ENCODE measurements around the gene IRGQ.
A peak's percentile ranks its signal among the peaks of the same experiment; 100 is the strongest.
"Not testable (repeated sequence)": the region's sequence is repeated elsewhere in the genome, so short reads cannot be mapped to it uniquely, and the experiment has no call there.

IRGQ gene

DNA sequence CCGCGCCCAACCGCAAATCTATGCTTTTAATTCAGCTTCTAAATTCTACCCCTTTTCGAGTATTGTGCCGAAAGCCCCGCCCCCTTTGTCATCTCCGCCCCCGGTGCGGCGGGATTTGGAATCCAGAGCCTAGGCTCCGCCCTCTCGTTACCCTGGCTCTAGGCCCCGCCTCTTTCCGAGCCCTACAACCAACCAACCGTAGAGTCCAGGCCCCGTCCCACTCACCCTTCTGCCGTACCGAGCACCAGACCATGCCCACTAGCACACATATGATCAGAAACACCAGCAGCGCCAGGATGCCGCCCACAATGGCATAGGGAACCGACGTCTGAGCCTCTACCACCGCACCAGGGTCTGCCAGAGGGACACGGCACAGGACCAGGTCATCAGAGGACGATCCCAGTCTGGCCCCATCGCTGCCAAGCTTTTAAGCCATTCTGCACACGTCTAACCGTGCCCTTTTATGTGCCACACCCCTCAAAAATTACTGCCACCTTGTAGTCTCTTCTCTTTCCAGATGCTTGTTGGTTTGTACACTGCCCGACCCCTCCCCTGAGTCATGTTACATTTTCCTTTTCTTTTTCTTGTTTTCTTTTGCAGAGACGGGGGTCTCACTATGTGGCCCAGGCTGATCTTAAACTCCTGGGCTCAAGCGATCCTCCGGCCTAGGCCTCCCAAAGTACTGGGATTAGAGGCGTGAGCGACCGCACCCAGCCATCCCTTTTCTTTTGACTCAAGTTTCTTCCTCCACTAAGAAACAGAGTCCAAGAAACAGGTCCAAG lies 28.1 kb upstream of the IRGQ start:
- DNase-seq, result peak in 1 of 2 donors; percentile 21

DNA sequence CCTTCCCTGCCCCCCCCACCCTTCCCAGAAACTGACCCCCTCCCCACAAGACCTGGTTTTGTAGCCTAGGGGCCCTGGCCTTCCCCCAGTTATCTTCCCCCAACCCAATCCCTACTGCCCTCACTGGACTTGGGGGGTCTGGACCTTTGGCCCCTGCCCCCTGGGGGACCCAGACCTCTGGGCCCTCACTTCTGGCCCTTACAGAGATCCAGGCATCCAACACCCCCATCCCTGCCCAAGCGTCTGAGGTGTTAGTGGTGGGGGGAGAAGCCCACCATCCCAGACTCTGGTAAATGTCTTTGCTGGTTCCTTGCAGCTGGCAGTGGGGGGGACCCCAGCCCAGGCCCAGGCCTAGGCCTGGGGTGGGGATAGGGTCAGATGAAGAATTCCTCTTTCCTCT lies 27.0 kb upstream of the IRGQ start:
- no peak for DNase-seq

GRCh38 chr19:43622070-43622469 lies 26.1 kb upstream of the IRGQ start:
- DNase-seq, result no peak

GRCh38 chr19:43620061-43621001 lies 24.4 kb upstream of the IRGQ start:
- DNase-seq, result peak in 1 of 2 donors; percentile 88

DNA sequence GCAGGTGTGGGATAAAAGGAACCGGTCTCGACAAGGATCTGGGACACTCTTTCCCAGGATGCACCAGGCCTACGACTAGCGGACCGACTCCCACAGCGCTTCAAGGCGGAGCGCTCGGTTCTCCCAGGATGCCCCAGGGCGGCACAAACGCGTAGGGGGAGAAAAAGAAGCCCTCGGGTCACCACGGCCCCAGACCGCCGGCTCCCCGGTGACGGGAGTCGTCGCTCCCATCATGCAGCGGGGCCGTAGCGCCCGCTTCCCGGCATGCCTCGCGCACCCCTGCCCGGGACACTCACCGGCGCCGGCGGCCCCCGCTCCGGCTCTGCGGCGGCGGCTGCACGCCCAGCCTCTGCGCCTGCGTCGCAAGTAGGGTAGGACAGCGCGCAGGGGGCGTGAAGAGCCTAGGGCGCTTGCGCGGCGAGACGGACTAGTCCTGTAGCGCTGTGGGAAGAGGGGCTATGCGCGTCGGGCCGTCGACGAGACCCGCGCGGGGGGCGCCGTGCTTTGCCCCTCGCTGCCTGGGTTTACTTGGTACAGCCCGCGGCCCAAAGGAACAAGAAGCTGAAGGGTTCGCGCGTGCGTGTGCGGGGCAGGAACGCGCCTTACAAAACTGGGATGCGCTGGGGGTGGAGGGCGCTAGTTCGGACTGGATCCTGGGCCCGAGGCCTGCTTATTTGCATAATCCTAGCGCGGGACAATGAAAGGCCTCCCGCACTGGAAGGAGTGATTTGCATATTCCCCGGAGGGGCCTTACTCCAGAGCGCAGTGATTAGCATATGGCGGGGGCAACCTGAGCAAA lies 23.5 kb upstream of the IRGQ start, which contains the start of gene ZNF428:
TSS of gene ZNF428 (minus strand) at position 368 of the 799 bp plus-strand sequence. CDS start 5,325 bp downstream, outside the sequence.
- peak; percentile 89 to 92 for DNase-seq

GRCh38 chr19:43618921-43619261 lies 23.0 kb upstream of the IRGQ start:
- peak; percentile 18 to 44 for DNase-seq

DNA sequence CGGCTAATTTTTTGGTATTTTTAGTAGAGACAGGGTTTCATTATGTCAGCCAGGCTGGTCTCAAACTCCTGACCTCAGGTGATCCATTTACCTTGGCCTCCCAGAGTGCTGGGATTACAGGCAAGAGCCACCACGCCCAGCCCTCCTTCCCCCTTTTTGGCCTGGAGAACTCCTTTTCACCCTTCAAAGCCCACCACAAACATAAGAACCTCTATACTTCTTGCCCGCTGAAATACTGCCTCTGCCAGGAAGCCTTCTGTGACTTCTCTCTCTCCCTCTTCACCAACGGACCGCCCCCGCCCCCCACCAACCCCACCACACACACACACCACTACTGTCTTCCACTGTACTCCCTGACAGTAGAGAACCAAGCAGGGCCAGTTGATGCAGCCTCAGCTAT lies 21.0 kb upstream of the IRGQ start:
- no peak for DNase-seq

DNA sequence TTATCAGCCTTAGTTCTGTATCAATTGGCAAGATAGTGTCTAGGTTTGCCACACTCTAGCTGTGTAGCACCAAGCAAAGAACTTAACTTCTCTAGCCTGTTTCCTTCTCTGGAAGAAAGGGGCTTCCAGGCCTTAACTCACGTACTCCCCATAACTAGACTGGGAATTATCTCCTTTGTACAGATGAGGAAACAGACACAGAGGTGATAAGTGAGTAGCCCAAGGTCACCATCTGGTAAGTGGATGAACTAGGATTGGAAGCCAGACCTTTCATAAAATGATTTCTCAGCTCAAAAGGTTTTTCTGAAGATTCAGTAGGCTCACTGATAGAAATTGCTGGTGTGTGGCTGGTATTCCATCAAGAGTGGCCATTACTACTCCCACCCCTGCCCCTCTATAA lies 20.4 kb upstream of the IRGQ start:
- no peak for DNase-seq

GRCh38 chr19:43612374-43612773 lies 16.4 kb upstream of the IRGQ start:
- no peak for DNase-seq

- DNase-seq, result no peak
Measured at GRCh38 chr19:43611788-43612187, 15.9 kb upstream of the IRGQ start, which contains the start of gene SRRM5. Gene SRRM5, plus strand, starts transcription at chr19:43612088. Its CDS starts 34 bp downstream, at chr19:43612122.

DNA sequence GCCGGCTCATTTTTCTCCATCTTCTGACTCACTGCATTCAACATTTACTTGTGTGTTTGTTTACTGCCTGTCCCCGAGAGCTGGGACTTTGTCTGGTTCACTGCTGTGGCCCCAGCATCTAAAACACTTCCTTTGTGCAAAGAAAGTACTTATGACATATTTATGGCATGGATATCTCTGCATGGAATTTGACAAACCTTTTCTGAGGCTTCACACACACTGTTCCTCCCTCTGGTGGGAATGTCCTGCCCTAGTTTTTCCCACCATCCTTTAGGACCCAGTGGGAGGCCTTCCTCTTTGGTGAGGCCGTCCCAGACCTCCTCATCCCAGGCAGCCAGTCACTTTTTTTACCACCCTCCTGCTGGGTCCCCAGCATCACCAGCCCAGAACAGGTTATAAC lies 14.6 kb upstream of the IRGQ start:
- DNase-seq, result no peak

DNA sequence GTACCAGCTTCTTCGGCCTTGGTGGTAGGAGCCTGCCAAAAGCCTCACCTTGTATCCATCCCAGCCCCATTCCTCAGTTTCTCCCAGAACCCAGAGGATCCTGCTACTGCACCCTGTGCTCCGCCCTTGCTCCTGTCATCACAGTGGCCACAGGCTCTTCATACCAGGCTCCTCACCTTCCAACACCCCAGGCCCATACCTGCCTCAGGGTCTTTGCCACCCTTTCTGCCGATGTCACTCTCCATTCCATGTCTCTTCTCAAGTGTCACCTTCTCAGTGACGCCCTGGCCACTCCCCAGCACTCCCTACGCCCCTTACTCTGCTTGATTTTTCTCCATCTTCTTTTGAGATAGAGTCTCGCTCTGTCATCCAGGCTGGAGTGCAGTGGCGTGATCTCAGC lies 13.9 kb upstream of the IRGQ start:
- no peak for DNase-seq

- no peak for DNase-seq
Measured at GRCh38 chr19:43607238-43608205, 11.6 kb upstream of the IRGQ start.

DNA sequence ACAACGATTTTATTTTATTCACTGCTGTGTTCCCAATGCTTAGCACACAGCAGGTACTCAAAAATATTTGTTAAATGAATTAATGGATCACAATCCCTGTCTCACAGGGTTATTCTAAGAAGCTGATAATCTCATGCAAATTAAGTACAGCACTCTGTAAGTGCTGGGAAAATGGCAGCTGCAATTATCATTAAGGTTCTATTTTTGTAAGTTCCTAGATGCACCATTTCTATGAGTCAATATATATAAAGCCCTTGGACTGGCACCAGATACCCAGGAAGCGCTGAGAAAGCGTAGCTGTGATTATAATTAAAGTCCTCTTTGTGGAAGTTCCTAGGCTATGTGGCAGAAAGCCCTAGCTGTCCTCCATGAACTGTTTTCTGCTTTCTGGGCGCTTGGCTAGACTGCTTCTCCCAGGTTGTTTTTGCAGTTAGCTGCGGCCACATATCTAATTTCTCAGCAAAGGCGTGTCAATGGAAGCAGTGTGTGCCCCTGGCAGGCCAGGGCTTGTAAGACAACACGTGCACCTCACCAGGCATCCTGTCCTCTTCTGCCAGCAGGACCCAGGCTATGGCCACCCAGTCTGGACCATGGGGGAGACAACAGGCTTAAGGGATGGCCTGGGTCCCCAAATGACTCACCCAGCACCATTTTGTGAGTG lies 10.8 kb upstream of the IRGQ start:
- no peak for DNase-seq

GRCh38 chr19:43605875-43606568 lies 10.1 kb upstream of the IRGQ start:
- no peak for DNase-seq

- DNase-seq, result not testable (repeated sequence)
Measured at GRCh38 chr19:43600326-43600725, 4.4 kb upstream of the IRGQ start.

GRCh38 chr19:43599635-43600295 lies 3.8 kb upstream of the IRGQ start:
- no peak for DNase-seq

GRCh38 chr19:43598445-43599240 lies 2.7 kb upstream of the IRGQ start:
- no peak for DNase-seq

- DNase-seq, result no peak
Measured at GRCh38 chr19:43597876-43598275, 1.9 kb upstream of the IRGQ start.
